SU-DHL-6 (cell line): ENCODE results near the gene LHX3.

Experiments used
- CTCF ChIP-seq: fragments of 200-600 bp; sonication (generic); IDR thresholded peaks from one replicate; pipeline ENCODE4 v1.5.1; 2017; ENCODE audit warnings: antibody characterized with exemption, mild to moderate bottlenecking, low read length, moderate library complexity; ENCODE audit not compliant: insufficient read depth, poor library complexity, severe bottlenecking
- EZH2phosphoT487 ChIP-seq: fragments of 200-600 bp; sonication (generic), shearing (Covaris generic); conservative IDR thresholded peaks from 2 replicates; pipeline ENCODE4 v1.6.1; 2018; ENCODE audit warnings: mild to moderate bottlenecking, antibody characterized with exemption, low read length, moderate library complexity, mixed read lengths

GRCh38 chr9:136203408-136204144 lies 1.4 kb downstream of the LHX3 start:
- TF ChIP-seq EZH2phosphoT487 (no peak), CTCF (no peak)
